ENCODE measurements around the gene KLHL29.

KLHL29 gene

DNA sequence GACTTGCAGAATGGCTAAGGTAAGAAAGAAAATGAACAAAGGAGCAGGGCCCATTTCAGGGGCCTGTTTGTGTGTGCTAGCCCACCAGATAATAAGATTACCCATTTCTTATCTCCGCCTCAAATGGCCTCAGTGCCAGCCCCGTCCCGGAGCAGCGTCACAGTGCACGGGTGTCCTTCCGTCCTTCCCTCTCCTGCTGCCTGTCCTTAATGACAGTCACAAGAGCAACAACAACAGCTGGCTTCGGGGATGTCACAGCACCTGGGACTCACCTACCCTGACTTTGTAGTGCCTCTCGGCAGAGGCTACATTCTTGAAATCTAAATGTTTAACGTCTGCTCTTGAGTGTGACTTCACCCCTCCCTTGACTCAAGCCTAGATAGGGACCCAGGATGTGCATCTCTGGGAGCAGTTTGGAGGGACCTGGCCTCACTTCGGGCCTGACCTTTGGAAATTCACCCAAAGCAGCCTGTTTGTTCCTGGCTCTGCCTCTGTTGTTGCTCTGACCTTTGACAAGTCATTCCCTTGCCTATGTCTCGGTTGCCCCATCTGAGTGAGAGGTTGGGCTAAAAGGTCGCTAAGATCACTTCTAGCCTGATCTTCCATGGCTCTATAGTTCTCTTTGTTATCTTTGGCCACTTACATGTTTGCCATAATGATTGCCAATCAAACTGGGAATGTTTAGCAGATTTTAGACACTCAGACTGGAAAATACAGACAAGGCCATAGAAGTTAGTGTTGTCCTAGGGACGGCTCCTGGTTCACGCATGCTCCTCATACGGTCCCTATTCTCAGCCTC, 122.5 kb downstream of the KLHL29 start:
- in situ Hi-C loops (cut with HindIII; ENCODE audit: low sequenced_read_pairs): no loop called here

DNA sequence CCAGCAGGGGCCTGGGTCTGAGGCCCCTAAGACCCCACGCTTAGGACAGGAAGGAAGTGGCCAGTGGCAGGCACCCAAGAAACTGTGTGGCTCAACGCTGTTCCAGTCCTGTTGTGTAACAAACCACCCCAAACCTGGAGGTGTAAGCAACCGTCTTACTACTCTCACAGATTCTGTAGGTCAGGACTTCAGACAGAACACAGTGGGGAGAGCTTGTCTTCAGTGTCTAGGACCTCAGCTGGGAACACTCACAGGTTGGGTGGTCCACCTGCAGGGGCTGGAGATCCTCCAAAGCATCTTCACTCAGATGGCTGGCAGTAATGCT, 123.0 kb downstream of the KLHL29 start:
- in situ Hi-C loops (cut with HindIII; ENCODE audit: low sequenced_read_pairs): no loop called here

GRCh38 chr2:23509103-23509502, 124.1 kb downstream of the KLHL29 start:
- in situ Hi-C loops (cut with HindIII; ENCODE audit: low sequenced_read_pairs): no loop called here

DNA sequence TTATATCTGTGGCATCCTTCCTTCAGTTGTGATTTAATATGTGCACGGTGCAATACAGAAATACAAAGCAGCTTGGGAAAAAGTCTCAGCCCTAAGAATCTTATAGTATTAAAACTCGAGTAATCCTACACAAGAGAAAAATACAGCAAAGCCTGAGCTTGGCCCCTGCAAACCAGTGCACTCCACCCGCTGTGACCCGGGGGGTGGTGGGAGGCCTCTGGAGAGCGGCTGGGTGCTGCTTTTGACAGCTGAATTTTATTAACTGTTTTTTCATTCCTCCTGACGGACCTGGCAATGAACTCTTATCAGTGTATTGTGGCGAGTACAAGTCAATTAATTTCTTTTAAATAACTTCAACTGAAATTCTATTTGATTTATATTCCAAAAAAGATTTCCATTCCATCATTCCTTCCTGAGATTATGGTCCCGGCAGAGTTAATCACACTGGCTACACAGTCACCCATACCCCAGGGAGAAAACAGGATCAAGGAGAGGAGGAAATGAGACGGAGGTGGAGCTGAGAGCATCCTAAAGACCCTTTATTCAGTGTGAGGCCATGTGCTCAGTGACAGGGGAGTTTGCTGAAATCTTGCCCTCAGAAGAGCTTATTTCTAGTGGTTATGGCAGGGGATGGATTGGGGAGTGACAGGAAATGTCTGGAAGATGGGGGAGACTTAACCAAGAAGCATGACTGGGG, 124.8 kb downstream of the KLHL29 start:
- in situ Hi-C loops (cut with HindIII; ENCODE audit: low sequenced_read_pairs): no loop called here

GRCh38 chr2:23510471-23510870, 125.5 kb downstream of the KLHL29 start:
- in situ Hi-C loops (cut with HindIII; ENCODE audit: low sequenced_read_pairs): no loop called here

GRCh38 chr2:23512778-23513177, 127.8 kb downstream of the KLHL29 start:
- in situ Hi-C loops (cut with HindIII; ENCODE audit: low sequenced_read_pairs): no loop called here

DNA sequence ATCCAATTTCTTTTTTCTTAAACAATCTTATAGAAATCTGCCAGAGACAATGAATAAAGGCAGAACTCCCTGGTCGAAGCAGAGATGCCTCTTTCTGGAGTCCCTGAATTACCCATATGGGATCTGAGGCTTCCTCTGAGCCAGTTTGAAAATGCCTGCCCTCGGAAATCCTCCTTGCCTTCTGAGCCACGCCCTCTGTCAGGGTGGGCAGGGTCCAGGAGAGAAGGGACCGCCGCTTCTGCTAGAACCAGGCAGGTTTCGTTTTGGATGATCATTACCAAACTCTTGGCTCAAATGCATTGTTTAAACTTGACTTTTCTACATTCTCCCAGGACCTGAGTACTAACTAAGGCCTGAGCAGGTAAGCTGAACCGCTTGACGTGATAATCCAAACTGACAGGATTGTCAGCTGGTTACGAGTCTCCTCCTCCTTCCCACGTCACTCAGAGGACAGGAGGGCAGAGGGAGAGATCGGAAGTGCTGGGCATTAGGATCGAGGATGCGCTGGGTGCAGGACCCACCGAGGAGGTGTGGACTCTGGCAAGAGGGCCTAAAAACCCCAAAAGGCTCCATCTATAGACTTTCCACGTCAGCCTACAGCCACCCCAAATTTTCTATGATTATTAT, 128.4 kb downstream of the KLHL29 start:
- in situ Hi-C loops (cut with HindIII; ENCODE audit: low sequenced_read_pairs): no loop called here

DNA sequence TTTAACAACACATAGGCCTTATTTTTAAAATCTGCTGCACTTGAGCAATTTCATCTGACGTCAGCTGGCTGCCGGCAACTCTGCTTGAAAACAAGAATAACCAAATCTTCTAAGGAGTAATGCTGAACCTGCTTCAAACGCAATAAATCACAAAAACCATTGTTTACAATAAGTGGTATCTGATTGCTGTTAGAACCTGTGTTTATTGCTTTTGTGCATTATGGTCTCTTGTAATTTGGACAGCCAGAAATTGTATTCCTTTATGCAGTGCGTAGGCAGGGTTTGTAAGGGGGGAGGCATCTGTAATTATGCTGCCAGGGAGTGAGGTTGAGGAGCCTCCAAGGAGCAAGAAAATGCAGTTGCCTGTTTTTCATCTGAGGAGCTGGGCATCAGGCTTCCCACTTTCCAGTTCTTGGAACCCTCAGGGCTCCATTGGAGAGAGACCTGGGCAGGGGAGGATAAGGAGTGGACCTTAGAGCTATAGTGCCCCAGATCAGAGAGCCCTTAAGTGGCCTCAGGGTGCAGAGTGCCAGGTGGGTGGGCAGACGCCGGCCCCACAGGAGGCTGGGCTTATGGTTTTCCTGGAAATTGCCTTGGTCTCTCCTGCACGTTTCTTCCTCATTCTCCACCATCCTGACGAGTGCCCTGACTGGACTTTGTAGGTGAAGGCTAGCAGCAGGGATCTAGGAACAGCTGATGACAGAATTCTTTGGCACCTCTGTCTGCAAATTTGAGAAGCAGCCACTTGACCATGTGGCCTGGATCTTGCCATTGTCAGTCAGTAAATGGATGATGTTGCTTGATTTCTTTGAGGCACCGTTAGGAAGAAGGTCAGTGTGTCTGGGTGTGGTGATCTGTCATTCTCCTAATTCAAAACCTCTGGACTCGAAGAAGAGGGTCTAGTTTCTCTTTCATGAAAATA, 129.2 kb downstream of the KLHL29 start:
- in situ Hi-C loops (cut with HindIII; ENCODE audit: low sequenced_read_pairs): no loop called here

DNA sequence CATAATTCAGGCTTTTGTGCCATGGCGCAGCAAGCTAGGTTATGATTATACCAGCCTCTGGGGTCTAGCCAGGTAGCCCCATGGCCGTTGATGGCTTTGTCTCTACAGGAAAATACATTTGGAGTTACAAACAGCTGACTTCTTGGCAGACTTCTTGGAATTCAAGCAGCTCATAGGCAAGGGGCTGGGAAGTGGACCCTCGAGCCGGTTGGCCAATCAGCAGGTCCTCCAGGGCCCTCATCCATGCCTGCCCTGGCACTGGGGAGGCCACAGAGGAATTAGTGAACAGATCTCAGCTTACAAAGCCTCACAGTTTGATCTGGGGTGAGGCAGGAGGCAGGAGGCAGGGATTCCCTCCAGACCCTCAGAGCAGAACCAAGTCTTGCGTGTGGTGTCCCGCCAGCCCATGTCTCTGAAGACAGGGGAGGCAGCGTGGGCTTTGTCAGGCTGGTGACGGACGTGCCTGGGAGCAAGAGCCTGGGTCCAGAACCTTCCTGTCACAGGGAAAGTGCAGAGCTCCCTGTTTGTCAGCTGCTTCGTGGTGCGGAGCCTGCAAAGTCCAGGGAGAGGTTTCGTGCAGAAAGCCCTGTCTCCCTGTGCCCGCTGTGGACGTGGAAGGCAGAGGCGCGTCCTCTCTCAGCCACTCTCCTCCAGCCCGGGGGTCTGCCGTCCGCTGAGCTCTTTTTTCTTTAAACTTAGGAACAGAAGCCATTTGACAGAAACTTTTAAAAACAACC, 131.7 kb downstream of the KLHL29 start:
- in situ Hi-C loops (cut with HindIII; ENCODE audit: low sequenced_read_pairs): no loop called here

GRCh38 chr2:23518481-23519333, 133.7 kb downstream of the KLHL29 start:
- in situ Hi-C loops (cut with HindIII; ENCODE audit: low sequenced_read_pairs): no loop called here

DNA sequence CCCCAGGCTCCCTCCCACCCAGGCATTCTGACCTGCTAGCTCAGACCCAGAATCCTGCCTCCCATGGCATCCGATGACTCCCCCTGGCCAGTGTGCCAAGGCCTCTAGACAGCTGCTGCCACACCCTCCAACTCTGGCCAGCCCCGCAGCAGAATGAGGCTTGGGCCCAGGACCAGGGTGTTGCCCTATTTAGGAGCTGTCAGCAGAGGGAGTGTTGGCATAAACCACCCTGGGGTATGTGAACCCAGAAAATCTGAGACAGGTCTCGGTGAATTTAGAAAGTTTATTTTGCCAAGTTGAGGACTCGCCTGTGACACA, 134.3 kb downstream of the KLHL29 start:
- in situ Hi-C loops (cut with HindIII; ENCODE audit: low sequenced_read_pairs): no loop called here

GRCh38 chr2:23520256-23520655, 135.3 kb downstream of the KLHL29 start:
- in situ Hi-C loops (cut with HindIII; ENCODE audit: low sequenced_read_pairs): no loop called here

- in situ Hi-C loops (cut with HindIII; ENCODE audit: low sequenced_read_pairs): no loop called here
Observed at GRCh38 chr2:23521060-23521459, 136.1 kb downstream of the KLHL29 start.

GRCh38 chr2:23522726-23523372, 137.9 kb downstream of the KLHL29 start:
- in situ Hi-C loops (cut with HindIII; ENCODE audit: low sequenced_read_pairs): no loop called here

- in situ Hi-C loops (cut with HindIII; ENCODE audit: low sequenced_read_pairs): no loop called here
Observed at GRCh38 chr2:23523373-23524260, 138.6 kb downstream of the KLHL29 start.

GRCh38 chr2:23524261-23524706, 139.3 kb downstream of the KLHL29 start:
- in situ Hi-C loops (cut with HindIII; ENCODE audit: low sequenced_read_pairs): no loop called here

- in situ Hi-C loops (cut with HindIII; ENCODE audit: low sequenced_read_pairs): no loop called here
Observed at GRCh38 chr2:23525137-23525765, 140.3 kb downstream of the KLHL29 start.

DNA sequence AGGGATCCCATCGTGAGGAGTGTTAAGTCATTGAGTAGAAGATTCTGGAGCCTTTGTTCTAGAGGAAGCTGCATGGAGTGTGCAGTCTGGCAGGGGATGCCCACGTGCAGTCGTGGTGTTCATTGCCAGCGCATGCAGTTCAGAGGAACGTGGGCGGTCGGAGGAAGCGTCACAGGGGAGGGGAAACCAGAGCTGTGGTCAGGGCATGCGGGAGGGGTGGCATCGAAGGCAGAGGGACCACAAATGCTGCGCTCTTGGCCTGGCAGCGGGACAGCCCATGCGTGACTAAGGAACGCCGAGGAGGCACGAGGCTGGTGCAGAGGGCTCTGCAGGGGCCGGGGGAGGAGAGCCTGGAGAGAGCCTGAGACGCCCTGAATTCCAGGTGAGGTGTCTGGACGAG, 141.1 kb downstream of the KLHL29 start:
- in situ Hi-C loops (cut with HindIII; ENCODE audit: low sequenced_read_pairs): no loop called here
